ENCODE results near the gene HOXB6.

The HOXB6 gene

DNA sequence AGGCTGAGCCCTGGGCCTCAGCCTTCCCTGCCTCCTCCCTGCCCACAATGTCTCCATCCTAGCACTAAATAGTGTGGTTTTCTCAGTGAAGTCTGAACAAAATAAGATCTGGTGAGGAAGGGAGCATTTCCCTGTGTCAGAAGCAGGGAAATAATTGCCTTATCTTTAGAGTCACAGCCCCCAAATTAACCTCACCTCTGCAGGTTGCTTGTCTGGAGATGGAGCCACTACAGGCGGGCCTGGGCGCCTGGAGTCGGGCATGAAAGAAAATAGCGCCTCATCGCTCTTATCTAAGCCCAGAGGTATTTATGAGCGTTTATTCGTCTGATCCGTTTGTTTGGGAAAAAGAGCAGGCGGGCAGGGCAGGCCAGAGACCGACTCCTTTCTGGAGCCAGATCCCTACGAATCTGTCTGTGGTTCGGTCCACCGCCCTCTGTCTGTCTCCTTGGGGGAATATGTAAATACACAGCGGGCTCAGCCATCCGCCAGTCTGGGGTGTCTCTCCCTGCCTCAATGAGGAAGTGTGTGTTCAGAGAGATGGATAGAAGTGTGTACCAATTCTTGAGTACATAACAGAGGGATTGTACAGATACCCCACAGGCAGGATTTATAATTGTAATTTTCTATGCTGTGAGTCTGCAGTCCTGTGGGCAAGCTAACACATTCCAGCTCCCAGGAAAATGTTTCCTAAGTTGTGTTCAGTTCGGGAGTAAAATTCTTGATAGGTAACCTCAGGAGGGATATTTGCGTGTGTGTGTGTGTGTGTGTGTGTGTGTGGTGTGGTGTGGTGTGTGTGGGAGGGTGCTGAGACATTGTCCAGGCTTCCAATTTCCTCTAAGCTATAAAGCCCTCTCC, 4.3 kb downstream of the HOXB6 start (continued):
- TF ChIP-seq, protein P1, sequence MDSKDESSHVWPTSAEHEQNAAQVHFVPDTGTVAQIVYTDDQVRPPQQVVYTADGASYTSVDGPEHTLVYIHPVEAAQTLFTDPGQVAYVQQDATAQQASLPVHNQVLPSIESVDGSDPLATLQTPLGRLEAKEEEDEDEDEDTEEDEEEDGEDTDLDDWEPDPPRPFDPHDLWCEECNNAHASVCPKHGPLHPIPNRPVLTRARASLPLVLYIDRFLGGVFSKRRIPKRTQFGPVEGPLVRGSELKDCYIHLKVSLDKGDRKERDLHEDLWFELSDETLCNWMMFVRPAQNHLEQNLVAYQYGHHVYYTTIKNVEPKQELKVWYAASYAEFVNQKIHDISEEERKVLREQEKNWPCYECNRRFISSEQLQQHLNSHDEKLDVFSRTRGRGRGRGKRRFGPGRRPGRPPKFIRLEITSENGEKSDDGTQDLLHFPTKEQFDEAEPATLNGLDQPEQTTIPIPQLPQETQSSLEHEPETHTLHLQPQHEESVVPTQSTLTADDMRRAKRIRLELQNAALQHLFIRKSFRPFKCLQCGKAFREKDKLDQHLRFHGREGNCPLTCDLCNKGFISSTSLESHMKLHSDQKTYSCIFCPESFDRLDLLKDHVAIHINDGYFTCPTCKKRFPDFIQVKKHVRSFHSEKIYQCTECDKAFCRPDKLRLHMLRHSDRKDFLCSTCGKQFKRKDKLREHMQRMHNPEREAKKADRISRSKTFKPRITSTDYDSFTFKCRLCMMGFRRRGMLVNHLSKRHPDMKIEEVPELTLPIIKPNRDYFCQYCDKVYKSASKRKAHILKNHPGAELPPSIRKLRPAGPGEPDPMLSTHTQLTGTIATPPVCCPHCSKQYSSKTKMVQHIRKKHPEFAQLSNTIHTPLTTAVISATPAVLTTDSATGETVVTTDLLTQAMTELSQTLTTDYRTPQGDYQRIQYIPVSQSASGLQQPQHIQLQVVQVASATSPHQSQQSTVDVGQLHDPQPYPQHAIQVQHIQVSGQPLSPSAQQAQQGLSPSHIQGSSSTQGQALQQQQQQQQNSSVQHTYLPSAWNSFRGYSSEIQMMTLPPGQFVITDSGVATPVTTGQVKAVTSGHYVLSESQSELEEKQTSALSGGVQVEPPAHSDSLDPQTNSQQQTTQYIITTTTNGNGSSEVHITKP (tag by site-specific recombination; IDR thresholded peaks at IDR 0.05) = peak; percentile 96
- TF ChIP-seq, protein P2, sequence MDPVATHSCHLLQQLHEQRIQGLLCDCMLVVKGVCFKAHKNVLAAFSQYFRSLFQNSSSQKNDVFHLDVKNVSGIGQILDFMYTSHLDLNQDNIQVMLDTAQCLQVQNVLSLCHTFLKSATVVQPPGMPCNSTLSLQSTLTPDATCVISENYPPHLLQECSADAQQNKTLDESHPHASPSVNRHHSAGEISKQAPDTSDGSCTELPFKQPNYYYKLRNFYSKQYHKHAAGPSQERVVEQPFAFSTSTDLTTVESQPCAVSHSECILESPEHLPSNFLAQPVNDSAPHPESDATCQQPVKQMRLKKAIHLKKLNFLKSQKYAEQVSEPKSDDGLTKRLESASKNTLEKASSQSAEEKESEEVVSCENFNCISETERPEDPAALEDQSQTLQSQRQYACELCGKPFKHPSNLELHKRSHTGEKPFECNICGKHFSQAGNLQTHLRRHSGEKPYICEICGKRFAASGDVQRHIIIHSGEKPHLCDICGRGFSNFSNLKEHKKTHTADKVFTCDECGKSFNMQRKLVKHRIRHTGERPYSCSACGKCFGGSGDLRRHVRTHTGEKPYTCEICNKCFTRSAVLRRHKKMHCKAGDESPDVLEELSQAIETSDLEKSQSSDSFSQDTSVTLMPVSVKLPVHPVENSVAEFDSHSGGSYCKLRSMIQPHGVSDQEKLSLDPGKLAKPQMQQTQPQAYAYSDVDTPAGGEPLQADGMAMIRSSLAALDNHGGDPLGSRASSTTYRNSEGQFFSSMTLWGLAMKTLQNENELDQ (tag by site-specific recombination; IDR thresholded peaks at IDR 0.05; ENCODE audit: low read depth) = no peak
- no peak for TF ChIP-seq ZNF416 (tag by site-specific recombination; IDR thresholded peaks at IDR 0.05)
- TF ChIP-seq SALL2 (tag by site-specific recombination; IDR thresholded peaks at IDR 0.05; ENCODE audit: borderline replicate concordance) = peak; percentile 59; the same call in 1 of the 2 replicates
- TF ChIP-seq ZNF221 (tag by site-specific recombination; IDR thresholded peaks at IDR 0.05; ENCODE audit: borderline replicate concordance) = no peak
- TF ChIP-seq ZNF626 (tag by site-specific recombination; IDR thresholded peaks at IDR 0.05) = no peak
- TF ChIP-seq OVOL3 (tag by site-specific recombination; IDR thresholded peaks at IDR 0.05) = 0 out of 2 replicates have a peak, but pooled peaks have one; percentile 26
- TF ChIP-seq ZNF121 (tag by site-specific recombination; IDR thresholded peaks at IDR 0.05) = no peak
- TF ChIP-seq, protein P3, sequence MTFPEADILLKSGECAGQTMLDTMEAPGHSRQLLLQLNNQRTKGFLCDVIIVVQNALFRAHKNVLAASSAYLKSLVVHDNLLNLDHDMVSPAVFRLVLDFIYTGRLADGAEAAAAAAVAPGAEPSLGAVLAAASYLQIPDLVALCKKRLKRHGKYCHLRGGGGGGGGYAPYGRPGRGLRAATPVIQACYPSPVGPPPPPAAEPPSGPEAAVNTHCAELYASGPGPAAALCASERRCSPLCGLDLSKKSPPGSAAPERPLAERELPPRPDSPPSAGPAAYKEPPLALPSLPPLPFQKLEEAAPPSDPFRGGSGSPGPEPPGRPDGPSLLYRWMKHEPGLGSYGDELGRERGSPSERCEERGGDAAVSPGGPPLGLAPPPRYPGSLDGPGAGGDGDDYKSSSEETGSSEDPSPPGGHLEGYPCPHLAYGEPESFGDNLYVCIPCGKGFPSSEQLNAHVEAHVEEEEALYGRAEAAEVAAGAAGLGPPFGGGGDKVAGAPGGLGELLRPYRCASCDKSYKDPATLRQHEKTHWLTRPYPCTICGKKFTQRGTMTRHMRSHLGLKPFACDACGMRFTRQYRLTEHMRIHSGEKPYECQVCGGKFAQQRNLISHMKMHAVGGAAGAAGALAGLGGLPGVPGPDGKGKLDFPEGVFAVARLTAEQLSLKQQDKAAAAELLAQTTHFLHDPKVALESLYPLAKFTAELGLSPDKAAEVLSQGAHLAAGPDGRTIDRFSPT (tag by site-specific recombination; IDR thresholded peaks at IDR 0.05) = peak; percentile 46; the same call in 1 of the 2 replicates
- no peak for TF ChIP-seq ZNF23 (tag by site-specific recombination; IDR thresholded peaks at IDR 0.05; ENCODE audit: borderline replicate concordance)
- TF ChIP-seq ZNF366 (tag by site-specific recombination; conservative IDR thresholded peaks at IDR 0.05) = peak; percentile 75; the same call in 1 of the 2 replicates
- TF ChIP-seq, protein P4, sequence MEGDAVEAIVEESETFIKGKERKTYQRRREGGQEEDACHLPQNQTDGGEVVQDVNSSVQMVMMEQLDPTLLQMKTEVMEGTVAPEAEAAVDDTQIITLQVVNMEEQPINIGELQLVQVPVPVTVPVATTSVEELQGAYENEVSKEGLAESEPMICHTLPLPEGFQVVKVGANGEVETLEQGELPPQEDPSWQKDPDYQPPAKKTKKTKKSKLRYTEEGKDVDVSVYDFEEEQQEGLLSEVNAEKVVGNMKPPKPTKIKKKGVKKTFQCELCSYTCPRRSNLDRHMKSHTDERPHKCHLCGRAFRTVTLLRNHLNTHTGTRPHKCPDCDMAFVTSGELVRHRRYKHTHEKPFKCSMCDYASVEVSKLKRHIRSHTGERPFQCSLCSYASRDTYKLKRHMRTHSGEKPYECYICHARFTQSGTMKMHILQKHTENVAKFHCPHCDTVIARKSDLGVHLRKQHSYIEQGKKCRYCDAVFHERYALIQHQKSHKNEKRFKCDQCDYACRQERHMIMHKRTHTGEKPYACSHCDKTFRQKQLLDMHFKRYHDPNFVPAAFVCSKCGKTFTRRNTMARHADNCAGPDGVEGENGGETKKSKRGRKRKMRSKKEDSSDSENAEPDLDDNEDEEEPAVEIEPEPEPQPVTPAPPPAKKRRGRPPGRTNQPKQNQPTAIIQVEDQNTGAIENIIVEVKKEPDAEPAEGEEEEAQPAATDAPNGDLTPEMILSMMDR (tag by site-specific recombination; IDR thresholded peaks at IDR 0.05) = peak; percentile 33; the same call in 1 of the 2 replicates
- TF ChIP-seq, protein P5, sequence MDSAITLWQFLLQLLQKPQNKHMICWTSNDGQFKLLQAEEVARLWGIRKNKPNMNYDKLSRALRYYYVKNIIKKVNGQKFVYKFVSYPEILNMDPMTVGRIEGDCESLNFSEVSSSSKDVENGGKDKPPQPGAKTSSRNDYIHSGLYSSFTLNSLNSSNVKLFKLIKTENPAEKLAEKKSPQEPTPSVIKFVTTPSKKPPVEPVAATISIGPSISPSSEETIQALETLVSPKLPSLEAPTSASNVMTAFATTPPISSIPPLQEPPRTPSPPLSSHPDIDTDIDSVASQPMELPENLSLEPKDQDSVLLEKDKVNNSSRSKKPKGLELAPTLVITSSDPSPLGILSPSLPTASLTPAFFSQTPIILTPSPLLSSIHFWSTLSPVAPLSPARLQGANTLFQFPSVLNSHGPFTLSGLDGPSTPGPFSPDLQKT (IDR thresholded peaks at IDR 0.05; ENCODE audit: borderline replicate concordance, low read depth, low read length) = no peak
- TF ChIP-seq, protein P6, sequence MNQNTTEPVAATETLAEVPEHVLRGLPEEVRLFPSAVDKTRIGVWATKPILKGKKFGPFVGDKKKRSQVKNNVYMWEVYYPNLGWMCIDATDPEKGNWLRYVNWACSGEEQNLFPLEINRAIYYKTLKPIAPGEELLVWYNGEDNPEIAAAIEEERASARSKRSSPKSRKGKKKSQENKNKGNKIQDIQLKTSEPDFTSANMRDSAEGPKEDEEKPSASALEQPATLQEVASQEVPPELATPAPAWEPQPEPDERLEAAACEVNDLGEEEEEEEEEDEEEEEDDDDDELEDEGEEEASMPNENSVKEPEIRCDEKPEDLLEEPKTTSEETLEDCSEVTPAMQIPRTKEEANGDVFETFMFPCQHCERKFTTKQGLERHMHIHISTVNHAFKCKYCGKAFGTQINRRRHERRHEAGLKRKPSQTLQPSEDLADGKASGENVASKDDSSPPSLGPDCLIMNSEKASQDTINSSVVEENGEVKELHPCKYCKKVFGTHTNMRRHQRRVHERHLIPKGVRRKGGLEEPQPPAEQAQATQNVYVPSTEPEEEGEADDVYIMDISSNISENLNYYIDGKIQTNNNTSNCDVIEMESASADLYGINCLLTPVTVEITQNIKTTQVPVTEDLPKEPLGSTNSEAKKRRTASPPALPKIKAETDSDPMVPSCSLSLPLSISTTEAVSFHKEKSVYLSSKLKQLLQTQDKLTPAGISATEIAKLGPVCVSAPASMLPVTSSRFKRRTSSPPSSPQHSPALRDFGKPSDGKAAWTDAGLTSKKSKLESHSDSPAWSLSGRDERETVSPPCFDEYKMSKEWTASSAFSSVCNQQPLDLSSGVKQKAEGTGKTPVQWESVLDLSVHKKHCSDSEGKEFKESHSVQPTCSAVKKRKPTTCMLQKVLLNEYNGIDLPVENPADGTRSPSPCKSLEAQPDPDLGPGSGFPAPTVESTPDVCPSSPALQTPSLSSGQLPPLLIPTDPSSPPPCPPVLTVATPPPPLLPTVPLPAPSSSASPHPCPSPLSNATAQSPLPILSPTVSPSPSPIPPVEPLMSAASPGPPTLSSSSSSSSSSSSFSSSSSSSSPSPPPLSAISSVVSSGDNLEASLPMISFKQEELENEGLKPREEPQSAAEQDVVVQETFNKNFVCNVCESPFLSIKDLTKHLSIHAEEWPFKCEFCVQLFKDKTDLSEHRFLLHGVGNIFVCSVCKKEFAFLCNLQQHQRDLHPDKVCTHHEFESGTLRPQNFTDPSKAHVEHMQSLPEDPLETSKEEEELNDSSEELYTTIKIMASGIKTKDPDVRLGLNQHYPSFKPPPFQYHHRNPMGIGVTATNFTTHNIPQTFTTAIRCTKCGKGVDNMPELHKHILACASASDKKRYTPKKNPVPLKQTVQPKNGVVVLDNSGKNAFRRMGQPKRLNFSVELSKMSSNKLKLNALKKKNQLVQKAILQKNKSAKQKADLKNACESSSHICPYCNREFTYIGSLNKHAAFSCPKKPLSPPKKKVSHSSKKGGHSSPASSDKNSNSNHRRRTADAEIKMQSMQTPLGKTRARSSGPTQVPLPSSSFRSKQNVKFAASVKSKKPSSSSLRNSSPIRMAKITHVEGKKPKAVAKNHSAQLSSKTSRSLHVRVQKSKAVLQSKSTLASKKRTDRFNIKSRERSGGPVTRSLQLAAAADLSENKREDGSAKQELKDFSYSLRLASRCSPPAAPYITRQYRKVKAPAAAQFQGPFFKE (tag by site-specific recombination; IDR thresholded peaks at IDR 0.05; ENCODE audit: borderline replicate concordance) = no peak
- peak; percentile 58; the same call in 1 of the 2 replicates for TF ChIP-seq WT1 (tag by site-specific recombination; IDR thresholded peaks at IDR 0.05)
- TF ChIP-seq, protein P7, sequence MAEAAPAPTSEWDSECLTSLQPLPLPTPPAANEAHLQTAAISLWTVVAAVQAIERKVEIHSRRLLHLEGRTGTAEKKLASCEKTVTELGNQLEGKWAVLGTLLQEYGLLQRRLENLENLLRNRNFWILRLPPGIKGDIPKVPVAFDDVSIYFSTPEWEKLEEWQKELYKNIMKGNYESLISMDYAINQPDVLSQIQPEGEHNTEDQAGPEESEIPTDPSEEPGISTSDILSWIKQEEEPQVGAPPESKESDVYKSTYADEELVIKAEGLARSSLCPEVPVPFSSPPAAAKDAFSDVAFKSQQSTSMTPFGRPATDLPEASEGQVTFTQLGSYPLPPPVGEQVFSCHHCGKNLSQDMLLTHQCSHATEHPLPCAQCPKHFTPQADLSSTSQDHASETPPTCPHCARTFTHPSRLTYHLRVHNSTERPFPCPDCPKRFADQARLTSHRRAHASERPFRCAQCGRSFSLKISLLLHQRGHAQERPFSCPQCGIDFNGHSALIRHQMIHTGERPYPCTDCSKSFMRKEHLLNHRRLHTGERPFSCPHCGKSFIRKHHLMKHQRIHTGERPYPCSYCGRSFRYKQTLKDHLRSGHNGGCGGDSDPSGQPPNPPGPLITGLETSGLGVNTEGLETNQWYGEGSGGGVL (tag by site-specific recombination; IDR thresholded peaks at IDR 0.05) = peak; percentile 81
- no peak for TF ChIP-seq SCRT2 (tag by site-specific recombination; IDR thresholded peaks at IDR 0.05)
- TF ChIP-seq ZNF621 (tag by site-specific recombination; IDR thresholded peaks at IDR 0.05) = no peak
